Activated naive CD8-positive, alpha-beta T cell treated with anti-CD3 and anti-CD28 coated beads, Interleukin-2, amount 50 U/mL, for 24 hours (primary cell): ENCODE measurements around the gene FOXP1.

Experiments used
- ATAC-seq: fragments of 150-1000 bp; cut with Tn5 transposase; one replicate; pipeline ENCODE4 v1.10.0; 2021
- DNase-seq: peaks from one replicate; pipeline ENCODE4 v3.0.0; 2021
- H3K27ac Mint-ChIP-seq: one replicate; pipeline ENCODE4 v1.8.0; 2021; ENCODE audit warnings: mild to moderate bottlenecking, mixed read lengths
- H3K27me3 Mint-ChIP-seq: one replicate; pipeline ENCODE4 v1.8.0; 2021; ENCODE audit warnings: mixed read lengths
- H3K36me3 Mint-ChIP-seq: one replicate; pipeline ENCODE4 v1.8.0; 2021; ENCODE audit warnings: low read depth, mixed read lengths
- H3K4me1 Mint-ChIP-seq: one replicate; pipeline ENCODE4 v1.8.0; 2021; ENCODE audit warnings: mixed read lengths
- H3K4me3 Mint-ChIP-seq: one replicate; pipeline ENCODE4 v1.8.0; 2021; ENCODE audit warnings: mild to moderate bottlenecking, moderate library complexity, mixed read lengths
- H3K9me3 Mint-ChIP-seq: one replicate; pipeline ENCODE4 v1.8.0; 2021; ENCODE audit warnings: mixed read lengths

Gene FOXP1

GRCh38 chr3:71052716-71053115 lies 530.8 kb downstream of the FOXP1 start:
- peaks cover 100% of the 10 kb centered on the region for H3K4me1 Mint-ChIP-seq
- no peak overlapping the region for H3K4me3 Mint-ChIP-seq
- ATAC-seq (no peak), DNase-seq (no peak)
- peak overlapping the region; percentile 91 for H3K27ac Mint-ChIP-seq
- no peaks in the 10 kb centered on the region for H3K27me3 Mint-ChIP-seq
- H3K36me3 Mint-ChIP-seq = peaks cover 84% of the 10 kb centered on the region
- no peaks in the 10 kb centered on the region for H3K9me3 Mint-ChIP-seq

- DNase-seq (no peak), ATAC-seq (no peak)
- Mint-ChIP-seq H3K4me3 (no peak overlapping the region), H3K4me1 (peaks cover 100% of the 10 kb centered on the region), H3K27ac (peak overlapping the region; percentile 91), H3K36me3 (peaks cover 90% of the 10 kb centered on the region), H3K9me3 (no peaks in the 10 kb centered on the region), H3K27me3 (no peaks in the 10 kb centered on the region)
These were observed 531.4 kb downstream of the FOXP1 start for GRCh38 chr3:71051893-71052687.

GRCh38 chr3:71051259-71051595 lies 532.3 kb downstream of the FOXP1 start:
- peak overlapping the region; percentile 91 for H3K27ac Mint-ChIP-seq
- ATAC-seq = no peak
- no peaks in the 10 kb centered on the region for H3K9me3 Mint-ChIP-seq
- H3K4me1 Mint-ChIP-seq = peaks cover 100% of the 10 kb centered on the region
- no peak for DNase-seq
- H3K36me3 Mint-ChIP-seq = peaks cover 94% of the 10 kb centered on the region
- H3K27me3 Mint-ChIP-seq = no peaks in the 10 kb centered on the region
- H3K4me3 Mint-ChIP-seq = peak overlapping the region; percentile 59

GRCh38 chr3:71050538-71051258 lies 532.8 kb downstream of the FOXP1 start:
- H3K9me3 Mint-ChIP-seq = no peaks in the 10 kb centered on the region
- H3K4me1 Mint-ChIP-seq = peaks cover 100% of the 10 kb centered on the region
- ATAC-seq = peak; percentile 89
- H3K27ac Mint-ChIP-seq = peak overlapping the region; percentile 91
- no peaks in the 10 kb centered on the region for H3K27me3 Mint-ChIP-seq
- peaks cover 94% of the 10 kb centered on the region for H3K36me3 Mint-ChIP-seq
- H3K4me3 Mint-ChIP-seq = peak overlapping the region; percentile 59
- no peak for DNase-seq

- peak overlapping the region; percentile 59 for H3K4me3 Mint-ChIP-seq
- DNase-seq (no peak), ATAC-seq (no peak)
- peak overlapping the region; percentile 91 for H3K27ac Mint-ChIP-seq
- H3K4me1 Mint-ChIP-seq = peaks cover 100% of the 10 kb centered on the region
- peaks cover 95% of the 10 kb centered on the region for H3K36me3 Mint-ChIP-seq
- H3K27me3 Mint-ChIP-seq = no peaks in the 10 kb centered on the region
- H3K9me3 Mint-ChIP-seq = no peaks in the 10 kb centered on the region
These were observed 533.4 kb downstream of the FOXP1 start for GRCh38 chr3:71050166-71050537.

GRCh38 chr3:71048948-71049347 lies 534.6 kb downstream of the FOXP1 start:
- Mint-ChIP-seq H3K27ac (peak overlapping the region; percentile 91), H3K4me1 (peaks cover 99% of the 10 kb centered on the region), H3K36me3 (peaks cover 96% of the 10 kb centered on the region), H3K4me3 (peak overlapping the region; percentile 5), H3K27me3 (no peaks in the 10 kb centered on the region), H3K9me3 (no peaks in the 10 kb centered on the region)
- ATAC-seq (no peak), DNase-seq (no peak)

GRCh38 chr3:71047616-71048531 lies 535.7 kb downstream of the FOXP1 start:
- Mint-ChIP-seq H3K27ac (peak overlapping the region; percentile 91), H3K36me3 (peaks cover 91% of the 10 kb centered on the region), H3K4me3 (peak overlapping the region; percentile 5), H3K9me3 (no peaks in the 10 kb centered on the region), H3K27me3 (no peaks in the 10 kb centered on the region), H3K4me1 (peaks cover 97% of the 10 kb centered on the region)
- ATAC-seq (no peak), DNase-seq (no peak)

GRCh38 chr3:71046791-71047190 lies 536.7 kb downstream of the FOXP1 start:
- no peak for ATAC-seq
- Mint-ChIP-seq H3K9me3 (no peaks in the 10 kb centered on the region), H3K4me1 (peaks cover 96% of the 10 kb centered on the region), H3K4me3 (peak overlapping the region; percentile 41), H3K36me3 (peaks cover 91% of the 10 kb centered on the region), H3K27me3 (no peaks in the 10 kb centered on the region), H3K27ac (peak overlapping the region; percentile 91)
- no peak for DNase-seq

- Mint-ChIP-seq H3K27me3 (no peaks in the 10 kb centered on the region), H3K27ac (peak overlapping the region; percentile 91), H3K4me1 (peaks cover 96% of the 10 kb centered on the region), H3K4me3 (peak overlapping the region; percentile 28), H3K9me3 (no peaks in the 10 kb centered on the region), H3K36me3 (peaks cover 90% of the 10 kb centered on the region)
- DNase-seq = no peak
- peak; percentile 42 for ATAC-seq
These were observed 537.6 kb downstream of the FOXP1 start for GRCh38 chr3:71045917-71046282.

- no peaks in the 10 kb centered on the region for H3K9me3 Mint-ChIP-seq
- H3K36me3 Mint-ChIP-seq = peaks cover 90% of the 10 kb centered on the region
- peak overlapping the region; percentile 91 for H3K27ac Mint-ChIP-seq
- no peak overlapping the region for H3K4me3 Mint-ChIP-seq
- peaks cover 96% of the 10 kb centered on the region for H3K4me1 Mint-ChIP-seq
- ATAC-seq (no peak), DNase-seq (no peak)
- no peaks in the 10 kb centered on the region for H3K27me3 Mint-ChIP-seq
These were observed 538.2 kb downstream of the FOXP1 start for GRCh38 chr3:71045212-71045916.

GRCh38 chr3:71042759-71043158 lies 540.8 kb downstream of the FOXP1 start:
- DNase-seq = no peak

GRCh38 chr3:71041371-71041770 lies 542.2 kb downstream of the FOXP1 start:
- no peaks in the 10 kb centered on the region for H3K27me3 Mint-ChIP-seq
- no peaks in the 10 kb centered on the region for H3K9me3 Mint-ChIP-seq
- peak overlapping the region; percentile 43 for H3K27ac Mint-ChIP-seq
- H3K36me3 Mint-ChIP-seq = peaks cover 88% of the 10 kb centered on the region
- H3K4me3 Mint-ChIP-seq = no peak overlapping the region
- peaks cover 92% of the 10 kb centered on the region for H3K4me1 Mint-ChIP-seq
- ATAC-seq (no peak), DNase-seq (no peak)

More at GRCh38 chr3:71042759-71043158, 540.8 kb downstream of the FOXP1 start:
- peaks cover 92% of the 10 kb centered on the region for H3K4me1 Mint-ChIP-seq
- H3K4me3 Mint-ChIP-seq = no peak overlapping the region
- H3K27me3 Mint-ChIP-seq = no peaks in the 10 kb centered on the region
- ATAC-seq = no peak
- H3K27ac Mint-ChIP-seq = no peak overlapping the region
- H3K36me3 Mint-ChIP-seq = peaks cover 87% of the 10 kb centered on the region
- H3K9me3 Mint-ChIP-seq = no peaks in the 10 kb centered on the region

- Mint-ChIP-seq H3K4me1 (peaks cover 91% of the 10 kb centered on the region), H3K27ac (peak overlapping the region; percentile 47), H3K9me3 (no peaks in the 10 kb centered on the region), H3K4me3 (no peak overlapping the region), H3K27me3 (no peaks in the 10 kb centered on the region), H3K36me3 (peaks cover 87% of the 10 kb centered on the region)
- DNase-seq (no peak), ATAC-seq (no peak)
These were observed 544.2 kb downstream of the FOXP1 start for GRCh38 chr3:71039332-71039731.

- DNase-seq (no peak), ATAC-seq (no peak)
- H3K9me3 Mint-ChIP-seq = no peaks in the 10 kb centered on the region
- H3K27me3 Mint-ChIP-seq = no peaks in the 10 kb centered on the region
- H3K36me3 Mint-ChIP-seq = peaks cover 90% of the 10 kb centered on the region
- H3K27ac Mint-ChIP-seq = peak overlapping the region; percentile 50
- no peak overlapping the region for H3K4me3 Mint-ChIP-seq
- H3K4me1 Mint-ChIP-seq = peaks cover 92% of the 10 kb centered on the region
These were observed 545.8 kb downstream of the FOXP1 start for GRCh38 chr3:71037775-71038174.
